H1 (cell line): ENCODE results near the gene NUP155. TPM values are rescaled to one million over a fixed set of nuclear protein-coding genes. Genes with fewer than 3 reads are reported as not detected.

Experiments used
- CTCF ChIA-PET: fragments of 300-600 bp; sonication (Branson Sonifier 250); formaldehyde crosslinking; loops from one replicate; lab custom pipeline; 2021; ENCODE audit not compliant: partially characterized antibody; lab: Charles Lee
- POLR2A ChIA-PET: fragments of 300-600 bp; sonication (Branson Sonifier 250); formaldehyde crosslinking; loops from one replicate; lab custom pipeline; 2021; ENCODE audit warnings: inconsistent platforms; ENCODE audit not compliant: partially characterized antibody; lab: Charles Lee
- DNase-seq, 2 experiments: peaks; one replicate each; pipeline versions ENCODE4 v3.0.0 to v3.0.0-alpha.2; 2010 to 2022; ENCODE audit warnings: low spot score in 2 of 2, low read depth in 1 of 2, mixed read lengths in 1 of 2
- FAIRE-seq: peaks from 2 replicates; lab custom pipeline; 2011; peaks lifted over from hg19 to GRCh38; lab: Jason Lieb, UNC
- H2AFZ ChIP-seq: 2 replicates; pipeline ENCODE4 v1.8.1; 2012; ENCODE audit warnings: low read length, inconsistent platforms
- H2AK5ac ChIP-seq: 2 replicates; pipeline ENCODE4 v1.6.1; 2013; ENCODE audit warnings: low read depth, low read length
- H2BK120ac ChIP-seq: replicated peaks from 2 replicates; pipeline ENCODE3; 2013; ENCODE audit warnings: low read depth, low read length, inconsistent platforms
- H2BK12ac ChIP-seq: 2 replicates; pipeline ENCODE4 v1.6.1; 2013; ENCODE audit warnings: low read depth, low read length
- H2BK15ac ChIP-seq: 2 replicates; pipeline ENCODE4 v1.6.1; 2013; ENCODE audit warnings: low read length
- H2BK20ac ChIP-seq: 2 replicates; pipeline ENCODE4 v1.6.1; 2013; ENCODE audit warnings: low read length
- H2BK5ac ChIP-seq: 2 replicates; pipeline ENCODE4 v1.6.1; 2013; ENCODE audit warnings: low read depth, low read length
- H3K14ac ChIP-seq: 2 replicates; pipeline ENCODE4 v1.6.1; 2013; ENCODE audit warnings: inconsistent platforms; ENCODE audit not compliant: insufficient read length
- H3K18ac ChIP-seq: 2 replicates; pipeline ENCODE4 v1.6.1; 2013; ENCODE audit warnings: low read length; ENCODE audit errors: extremely low read depth
- H3K23ac ChIP-seq: 2 replicates; pipeline ENCODE4 v1.6.1; 2013; ENCODE audit warnings: inconsistent platforms; ENCODE audit not compliant: insufficient read length
- H3K23me2 ChIP-seq: 2 replicates; pipeline ENCODE4 v1.6.1; 2013; ENCODE audit warnings: low read depth, low read length
- H3K27ac ChIP-seq: 2 replicates; pipeline ENCODE4 v1.6.1; 2011; ENCODE audit warnings: low read depth, low read length, inconsistent platforms
- H3K27me3 ChIP-seq, 4 experiments: replicated peaks in 1 of 4; 1 replicate in 1 of 4; 2 replicates in 3 of 4; pipeline versions ENCODE4 v1.6.1 to v1.8.1; 2011 to 2013; ENCODE audit warnings: low read length in 3 of 4, mild to moderate bottlenecking in 3 of 4, inconsistent platforms in 2 of 4, mixed read lengths in 2 of 4, moderate library complexity in 1 of 4; ENCODE audit not compliant: control insufficient read depth in 3 of 4, insufficient read depth in 3 of 4; ENCODE audit errors: extremely low read depth in 1 of 4
- H3K36me3 ChIP-seq, 4 experiments: 2 replicates each; pipeline versions ENCODE4 v1.6.1 to v1.8.1; 2011 to 2013; ENCODE audit warnings: mild to moderate bottlenecking in 4 of 4, low read length in 3 of 4, moderate library complexity in 2 of 4, control low read depth in 1 of 4, inconsistent platforms in 1 of 4; ENCODE audit not compliant: insufficient read depth in 4 of 4, control insufficient read depth in 2 of 4
- H3K4ac ChIP-seq: replicated peaks from 2 replicates; pipeline ENCODE3; 2013; ENCODE audit warnings: low read length, low read depth, mixed read lengths, inconsistent platforms; ENCODE audit not compliant: insufficient read length
- H3K4me1 ChIP-seq, 4 experiments: replicated peaks in 1 of 4; 1 replicate in 1 of 4; 2 replicates in 3 of 4; pipeline versions ENCODE4 v1.6.1 to v1.8.1; 2011 to 2013; ENCODE audit warnings: low read length in 3 of 4, inconsistent platforms in 2 of 4, mixed read lengths in 1 of 4; ENCODE audit not compliant: insufficient read depth in 4 of 4, control insufficient read depth in 3 of 4
- H3K4me2 ChIP-seq, 2 experiments: 2 replicates each; pipeline versions ENCODE4 v1.6.1 to v1.8.1; 2011 to 2013; ENCODE audit warnings: low read depth in 2 of 2, low read length in 2 of 2, control low read depth in 1 of 2, inconsistent platforms in 1 of 2, mild to moderate bottlenecking in 1 of 2; ENCODE audit not compliant: insufficient read depth in 1 of 2
- H3K4me3 ChIP-seq, 4 experiments: fragments of 200-600, 300-600 bp in 1 of 4; sonication (generic), shearing (Covaris generic), sonication (Bioruptor Twin) in 1 of 4; 2 replicates each; pipeline versions ENCODE4 v1.5.1 to v1.8.1; 2011 to 2016; ENCODE audit warnings: low read length in 4 of 4, low read depth in 3 of 4, control low read depth in 2 of 4, inconsistent platforms in 2 of 4, mild to moderate bottlenecking in 2 of 4, mixed read lengths in 1 of 4, moderate library complexity in 1 of 4; ENCODE audit not compliant: insufficient read depth in 2 of 4; ENCODE audit errors: extremely low read depth in 1 of 4
- H3K56ac ChIP-seq: replicated peaks from 2 replicates; pipeline ENCODE3; 2013; ENCODE audit warnings: low read depth, mild to moderate bottlenecking, mixed read lengths, low read length, inconsistent platforms; ENCODE audit not compliant: insufficient read length
- H3K79me1 ChIP-seq: 2 replicates; pipeline ENCODE4 v1.6.1; 2013; ENCODE audit warnings: low read depth, low read length, control low read depth
- H3K79me2 ChIP-seq, 2 experiments: 2 replicates each; pipeline versions ENCODE4 v1.6.1 to v1.8.1; 2012 to 2013; ENCODE audit warnings: low read length in 2 of 2, mild to moderate bottlenecking in 2 of 2, inconsistent platforms in 1 of 2; ENCODE audit not compliant: insufficient read depth in 2 of 2, control insufficient read depth in 1 of 2
- H3K9ac ChIP-seq, 4 experiments: replicated peaks in 1 of 4; 1 replicate in 1 of 4; 2 replicates in 3 of 4; pipeline versions ENCODE4 v1.6.1 to v1.8.1; 2011 to 2013; ENCODE audit warnings: low read depth in 3 of 4, low read length in 3 of 4, control low read depth in 2 of 4, mild to moderate bottlenecking in 2 of 4, moderate library complexity in 2 of 4, inconsistent platforms in 1 of 4; ENCODE audit errors: extremely low read depth in 1 of 4
- H3K9me3 ChIP-seq, 2 experiments: 2 replicates each; pipeline versions ENCODE4 v1.6.1 to v1.8.1; 2012 to 2013; ENCODE audit warnings: mild to moderate bottlenecking in 2 of 2, moderate library complexity in 2 of 2, control low read depth in 1 of 2, inconsistent platforms in 1 of 2, low read depth in 1 of 2, low read length in 1 of 2, mixed read lengths in 1 of 2; ENCODE audit not compliant: insufficient read depth in 2 of 2
- H4K20me1 ChIP-seq, 2 experiments: replicated peaks in 1 of 2; 2 replicates each; pipeline versions ENCODE3 to v1.8.1; 2011 to 2013; ENCODE audit warnings: inconsistent platforms in 2 of 2, low read length in 2 of 2, mild to moderate bottlenecking in 1 of 2; ENCODE audit not compliant: insufficient read depth in 2 of 2, control insufficient read depth in 1 of 2
- H4K5ac ChIP-seq: 2 replicates; pipeline ENCODE4 v1.6.1; 2013; ENCODE audit warnings: low read length, low read depth, mixed read lengths, inconsistent platforms; ENCODE audit not compliant: insufficient read length
- H4K8ac ChIP-seq: 2 replicates; pipeline ENCODE4 v1.8.0; 2013; ENCODE audit warnings: mild to moderate bottlenecking, moderate library complexity, low read length, inconsistent platforms; ENCODE audit not compliant: insufficient read depth; ENCODE audit errors: extremely low read depth
- H4K91ac ChIP-seq: replicated peaks from 2 replicates; pipeline ENCODE3; 2013; ENCODE audit warnings: low read length, mixed read lengths, inconsistent platforms; ENCODE audit not compliant: insufficient read length
- BCL11A ChIP-seq, 2 experiments: IDR thresholded peaks; one replicate each; pipeline ENCODE4 v1.6.1; 2011; ENCODE audit warnings: low read depth in 2 of 2, low read length in 2 of 2, mild to moderate bottlenecking in 2 of 2
- CEBPB ChIP-seq: IDR thresholded peaks from 2 replicates; pipeline ENCODE4 v1.6.1; 2012; ENCODE audit warnings: low read depth, low read length
- CTBP2 ChIP-seq: IDR thresholded peaks from 2 replicates; pipeline ENCODE4 v1.7.0; 2011; ENCODE audit warnings: borderline replicate concordance, mild to moderate bottlenecking, moderate library complexity, mixed read lengths, low read length; ENCODE audit not compliant: insufficient read depth, insufficient read length
- KDM1A ChIP-seq: fragments of 200-600, 300-600 bp; sonication (generic); IDR thresholded peaks from 2 replicates; pipeline ENCODE4 v1.7.1; 2016; ENCODE audit warnings: mild to moderate bottlenecking, low read length, borderline replicate concordance
- RNF2 ChIP-seq: fragments of 200-900, 300-1000 bp; sonication (generic); IDR thresholded peaks from 2 replicates; pipeline ENCODE4 v1.7.1; 2016; ENCODE audit warnings: borderline replicate concordance, low read depth, mild to moderate bottlenecking, antibody characterized with exemption, low read length; ENCODE audit not compliant: poor library complexity, severe bottlenecking; ENCODE audit errors: missing control alignments
- SIX5 ChIP-seq: IDR thresholded peaks from 2 replicates; pipeline ENCODE4 v1.6.1; 2011; ENCODE audit warnings: mild to moderate bottlenecking, low read depth, low read length
- TAF7 ChIP-seq: optimal IDR thresholded peaks from 2 replicates; pipeline ENCODE3; 2011; ENCODE audit warnings: low read depth, mild to moderate bottlenecking, inconsistent platforms, low read length, moderate library complexity, borderline replicate concordance
- WGBS, 2 experiments: shearing (Covaris generic) in 1 of 2; methylation state at CpG; one replicate each; pipeline versions ENCODE4 v1.1.6 to v1.1.7; 2013 to 2015; ENCODE audit warnings: low lambda C conversion rate in 2 of 2, mixed read lengths in 2 of 2, inconsistent platforms in 1 of 2, low coverage in 1 of 2, missing lambda C conversion rate in 1 of 2; ENCODE audit not compliant: insufficient replicate concordance in 2 of 2, insufficient coverage in 1 of 2, insufficient read length in 1 of 2; ENCODE audit errors: extremely low coverage in 1 of 2, missing lambda C conversion rate in 1 of 2; 5-methylcytosine and 5-hydroxymethylcytosine counted together
- polyA plus RNA-seq, 7 experiments: library from polyadenylated mRNA; depleted of rRNA in 3 of 7; stranded (reverse) in 5 of 7; unstranded in 2 of 7; fragments of >200 nt in 5 of 7; fragments of 200-250 nt in 2 of 7; gene quantifications; 1 replicate in 5 of 7; 2 replicates in 1 of 7; 4 replicates in 1 of 7; pipeline versions ENCODE4 v1.2.1 to v1.2.3, GENCODE V29; 2011 to 2013; ENCODE audit warnings: missing spikeins in 2 of 7, mixed read lengths in 2 of 7
- total RNA-seq: library from RNA; stranded (reverse); fragmentation: NEBNext Ultra II Directional; extraction: Animal tissue kit (Norgen Biotek cat#: 25700); gene quantifications from 2 replicates; pipeline ENCODE4 v1.2.1, GENCODE V29; 2021
- TF ChIP-seq, protein P1 (sequence below), 3 experiments: IDR thresholded peaks; 1 replicate in 2 of 3; 2 replicates in 1 of 3; pipeline versions ENCODE4 v1.5.1 to v1.6.1; 2011; ENCODE audit warnings: low read length in 3 of 3, mild to moderate bottlenecking in 3 of 3, inconsistent platforms in 2 of 3, low read depth in 1 of 3, moderate library complexity in 1 of 3; ENCODE audit not compliant: insufficient read depth in 1 of 3; ENCODE audit errors: control extremely low read depth in 1 of 3
- TF ChIP-seq, protein P2 (sequence below): IDR thresholded peaks from 2 replicates; pipeline ENCODE4 v1.6.1; 2012; ENCODE audit warnings: inconsistent platforms
- TF ChIP-seq, protein P3 (sequence below): IDR thresholded peaks from 2 replicates; pipeline ENCODE4 v1.6.1; 2012; ENCODE audit warnings: inconsistent platforms

NUP155 gene
- total and polyA plus RNA-seq, 2 of the 8 experiments (the other 6 are each of a cell fraction or from before 2014, with no cell fraction given) = 27.1 to 91.6 TPM

DNA sequence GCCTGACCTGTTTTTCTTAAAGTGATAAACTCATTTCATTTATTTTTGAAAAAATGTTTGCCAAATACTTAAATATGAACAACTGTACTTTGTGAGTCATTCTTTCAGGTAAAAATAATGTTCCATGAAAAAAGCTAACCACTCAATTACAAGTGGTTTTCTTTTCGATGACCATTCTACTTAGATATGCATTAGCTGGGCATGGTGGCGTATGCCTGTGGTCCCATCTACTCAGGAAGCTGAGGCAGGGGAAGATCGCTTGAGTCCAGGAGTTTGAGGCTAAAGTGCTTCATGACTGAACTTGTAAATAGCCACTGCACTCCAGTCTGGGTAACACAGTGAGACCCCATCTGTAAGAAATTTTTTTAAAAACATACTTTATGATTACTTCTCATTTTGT is 4.2 kb upstream of the NUP155 start:
- H3K23me2 ChIP-seq = peaks cover 3% of the 10 kb centered on the region; the same call in 1 of the 2 replicates
- no peak overlapping the region for H4K91ac ChIP-seq
- H3K79me1 ChIP-seq = no peaks in the 10 kb centered on the region
- no peak overlapping the region for H2AFZ ChIP-seq
- no peak overlapping the region for H3K18ac ChIP-seq
- ChIA-PET CTCF (interaction anchor here (0.8 to 1.4 kb wide), 2 partner anchors 11 to 19 kb away, joined by 3 read pairs; no protein-coding TSS in a partner anchor), POLR2A (no interaction called here)
- no peak overlapping the region for H2BK120ac ChIP-seq
- H3K4me1 ChIP-seq = no peaks in the 10 kb centered on the region
- peaks cover 7 to 8% of the 10 kb centered on the region in 2 experiments for H3K79me2 ChIP-seq
- H3K27me3 ChIP-seq = no peaks in the 10 kb centered on the region
- FAIRE-seq (no peak), DNase-seq (no peak)
- H3K4me3 ChIP-seq = no peak overlapping the region
- H4K20me1 ChIP-seq = no peaks in the 10 kb centered on the region
- H3K9ac ChIP-seq = no peak overlapping the region
- no peak overlapping the region for H2AK5ac ChIP-seq
- no peak overlapping the region for H2BK5ac ChIP-seq
- no peak overlapping the region for H2BK15ac ChIP-seq
- H2BK20ac ChIP-seq = no peak overlapping the region
- H2BK12ac ChIP-seq = no peak overlapping the region
- H4K5ac ChIP-seq = no peak overlapping the region
- no peak overlapping the region for H3K56ac ChIP-seq
- H3K4me2 ChIP-seq = no peak overlapping the region
- no peak overlapping the region for H3K4ac ChIP-seq
- no peak overlapping the region for H3K14ac ChIP-seq
- no peaks in the 10 kb centered on the region for H3K36me3 ChIP-seq
- 87% methylated on average over 3 of the region's 3 CpGs; no CpG with 5 or more reads in 1 of the 2 experiments for WGBS, 2 experiments
- no peak overlapping the region for H4K8ac ChIP-seq
- no peak overlapping the region for H3K23ac ChIP-seq
- no peak overlapping the region for H3K27ac ChIP-seq
- H3K9me3 ChIP-seq = no peaks in the 10 kb centered on the region
- TF ChIP-seq TAF7 = no peak
- no peak for TF ChIP-seq SIX5
- TF ChIP-seq, protein P1, sequence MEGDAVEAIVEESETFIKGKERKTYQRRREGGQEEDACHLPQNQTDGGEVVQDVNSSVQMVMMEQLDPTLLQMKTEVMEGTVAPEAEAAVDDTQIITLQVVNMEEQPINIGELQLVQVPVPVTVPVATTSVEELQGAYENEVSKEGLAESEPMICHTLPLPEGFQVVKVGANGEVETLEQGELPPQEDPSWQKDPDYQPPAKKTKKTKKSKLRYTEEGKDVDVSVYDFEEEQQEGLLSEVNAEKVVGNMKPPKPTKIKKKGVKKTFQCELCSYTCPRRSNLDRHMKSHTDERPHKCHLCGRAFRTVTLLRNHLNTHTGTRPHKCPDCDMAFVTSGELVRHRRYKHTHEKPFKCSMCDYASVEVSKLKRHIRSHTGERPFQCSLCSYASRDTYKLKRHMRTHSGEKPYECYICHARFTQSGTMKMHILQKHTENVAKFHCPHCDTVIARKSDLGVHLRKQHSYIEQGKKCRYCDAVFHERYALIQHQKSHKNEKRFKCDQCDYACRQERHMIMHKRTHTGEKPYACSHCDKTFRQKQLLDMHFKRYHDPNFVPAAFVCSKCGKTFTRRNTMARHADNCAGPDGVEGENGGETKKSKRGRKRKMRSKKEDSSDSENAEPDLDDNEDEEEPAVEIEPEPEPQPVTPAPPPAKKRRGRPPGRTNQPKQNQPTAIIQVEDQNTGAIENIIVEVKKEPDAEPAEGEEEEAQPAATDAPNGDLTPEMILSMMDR (IDR thresholded peaks at IDR 0.05; ENCODE audit: control extremely low read depth in 1 of 3, insufficient read depth in 1 of 3, low read depth in 1 of 3, low read length in 3 of 3) = no peak
- no peak for TF ChIP-seq BCL11A (IDR thresholded peaks at IDR 0.05; ENCODE audit: low read depth in 2 of 2, low read length in 2 of 2)
- TF ChIP-seq, protein P2, sequence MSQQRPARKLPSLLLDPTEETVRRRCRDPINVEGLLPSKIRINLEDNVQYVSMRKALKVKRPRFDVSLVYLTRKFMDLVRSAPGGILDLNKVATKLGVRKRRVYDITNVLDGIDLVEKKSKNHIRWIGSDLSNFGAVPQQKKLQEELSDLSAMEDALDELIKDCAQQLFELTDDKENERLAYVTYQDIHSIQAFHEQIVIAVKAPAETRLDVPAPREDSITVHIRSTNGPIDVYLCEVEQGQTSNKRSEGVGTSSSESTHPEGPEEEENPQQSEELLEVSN = no peak
- TF ChIP-seq KDM1A = no peak
- TF ChIP-seq RNF2 = no peak
- TF ChIP-seq CTBP2 = no peak
- TF ChIP-seq CEBPB = no peak
- TF ChIP-seq, protein P3, sequence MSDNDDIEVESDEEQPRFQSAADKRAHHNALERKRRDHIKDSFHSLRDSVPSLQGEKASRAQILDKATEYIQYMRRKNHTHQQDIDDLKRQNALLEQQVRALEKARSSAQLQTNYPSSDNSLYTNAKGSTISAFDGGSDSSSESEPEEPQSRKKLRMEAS = no peak
